Ovary (tissue), 9 donors: Measurements from ENCODE around the gene OR51E2. TPM values are rescaled to one million over a fixed set of nuclear protein-coding genes. Genes with fewer than 3 reads are reported as not detected.

Experiments used
- DNase-seq, 5 donors: peaks; one replicate each; pipeline ENCODE4 v3.0.0-alpha.2; 2019 to 2020
- H3K27ac ChIP-seq, 2 donors: fragments of 200-600 bp; one replicate each; pipeline versions ENCODE4 v1.5.1 to v1.8.0; 2019 to 2022
- H3K27me3 ChIP-seq: fragments of 200-600 bp; one replicate; pipeline ENCODE4 v1.8.0; 2022
- H3K36me3 ChIP-seq: fragments of 200-600 bp; sonication (generic); one replicate; pipeline ENCODE4 v1.5.1; 2019
- H3K4me1 ChIP-seq: one replicate; pipeline ENCODE4 v1.8.1; 2013; ENCODE audit warnings: mild to moderate bottlenecking, moderate library complexity; ENCODE audit not compliant: insufficient read depth
- H3K4me3 ChIP-seq: fragments of 200-600 bp; sonication (generic); one replicate; pipeline ENCODE4 v1.5.1; 2017
- H3K9me3 ChIP-seq, 2 donors: fragments of 200-600 bp in 1 of 2; sonication (generic) in 1 of 2; one replicate each; pipeline versions ENCODE4 v1.5.1 to v1.8.1; 2013 to 2019; ENCODE audit warnings: mild to moderate bottlenecking in 1 of 2, moderate library complexity in 1 of 2
- EP300 ChIP-seq: sonication (generic); formaldehyde crosslinking; IDR thresholded peaks from one replicate; pipeline ENCODE4 v1.6.1; 2017; ENCODE audit warnings: antibody characterized with exemption
- POLR2A ChIP-seq: fragments of 450-650 bp; IDR thresholded peaks from one replicate; pipeline ENCODE4 v1.6.1; 2017; ENCODE audit warnings: antibody characterized with exemption, mild to moderate bottlenecking, moderate library complexity
- WGBS, 3 donors: extraction: QIAGEN DNeasy Blood & Tissue Kit in 1 of 3; methylation state at CpG; one replicate each; pipeline versions ENCODE4 v1.1.5 to v1.1.7; 2013 to 2017; 5-methylcytosine and 5-hydroxymethylcytosine counted together
- intact Hi-C, 4 donors: fragments of 100-400 bp; cut with DNase I; formaldehyde crosslinking; loops; one replicate each; pipeline versions ENCODE4 v1.11.0 to v1.15.1; 2022 to 2023
- polyA plus RNA-seq, 2 donors: library from polyadenylated mRNA; stranded (reverse); fragments of 200-250 nt in 1 of 2; fragments of 350-450 nt in 1 of 2; fragmentation: Illumina TruSeq in 1 of 2; extraction: RNeasy Lipid Tissue Mini Kit (QIAGEN cat#74804) in 1 of 2; gene quantifications; one replicate each; pipeline ENCODE4 v1.2.3, GENCODE V29; 2013 to 2014
- total RNA-seq, 7 donors: library from RNA; depleted of rRNA in 2 of 7; stranded (reverse); fragments of >200 nt in 2 of 7; fragmentation: NEBNext Ultra II Directional in 3 of 7; extraction: Animal tissue kit (Norgen Biotek cat#: 25700) in 3 of 7; gene quantifications; one replicate each; pipeline versions ENCODE4 v1.1.0 to v1.2.4, GENCODE V29; 2016 to 2023
- TF ChIP-seq, protein P1 (sequence below), 3 donors: fragments of 450-650 bp in 2 of 3; fragments of 200-600 bp in 1 of 3; IDR thresholded peaks; one replicate each; pipeline versions ENCODE4 v1.5.1 to v1.8.0; 2016 to 2022; ENCODE audit warnings: antibody characterized with exemption in 3 of 3, mild to moderate bottlenecking in 1 of 3
- donor health status: DM: no; HTN: no; CAD: no; lungs with moderate emphysema.
- donor health status: DM: no; HTN: no; CAD: no.
- donor health status: Bipolar disorder and iron deficiency.
- donor health status: DM: yes; HTN: yes; CAD: no.
- donor health status: DM: no; HTN: no; CAD: no.
- donor health status: DM: yes; HTN: yes; CAD: no.

Gene OR51E2
- total and polyA plus RNA-seq, 9 donors, result 0.11 to 2.0 (median 0.46) TPM; not detected in 3

DNA sequence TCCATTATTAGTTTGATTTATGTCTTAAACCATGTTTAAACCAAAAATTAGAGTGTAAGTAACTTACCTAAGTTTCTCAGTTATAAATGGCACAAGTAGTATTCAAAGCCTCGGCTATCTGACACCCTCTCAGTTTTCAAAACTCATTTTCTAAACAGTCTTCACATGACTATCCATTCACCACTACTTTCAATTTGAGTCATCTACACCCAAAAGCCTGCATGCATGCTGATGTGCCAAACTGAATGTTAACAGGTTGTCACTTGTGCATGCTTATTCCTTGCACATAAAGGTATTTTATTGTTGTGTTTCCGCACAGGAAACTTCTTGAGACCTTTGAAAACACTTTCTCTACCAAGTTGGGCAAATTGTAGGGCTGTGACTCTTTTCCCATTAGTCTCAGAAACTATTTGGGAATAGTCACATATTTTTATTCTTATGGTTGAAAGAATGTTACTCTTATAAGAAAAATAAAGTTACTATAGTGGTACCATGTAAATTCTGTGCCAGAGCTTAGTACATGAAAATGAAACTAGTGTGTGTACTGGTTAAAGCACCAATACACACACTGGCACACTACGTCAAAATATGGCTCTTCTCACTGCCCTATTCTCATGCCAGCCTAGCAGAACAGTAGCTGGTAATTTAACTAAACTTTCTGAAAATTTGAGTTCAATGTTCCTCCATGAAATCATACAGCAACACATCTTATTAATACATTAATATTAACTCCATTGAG, 2.2 kb upstream of the OR51E2 start:
- WGBS, 3 donors, result 93 to 96% (median 93%) methylated on average over 3 of the region's 3 CpGs
- Histone ChIP-seq H3K27ac (no peak overlapping the region), H3K4me3 (no peak overlapping the region), H3K9me3 (no peaks in the 10 kb centered on the region), H3K36me3 (no peaks in the 10 kb centered on the region), H3K4me1 (no peaks in the 10 kb centered on the region), H3K27me3 (no peaks in the 10 kb centered on the region)
- intact Hi-C loops, result no loop called here
- TF ChIP-seq, protein P1, sequence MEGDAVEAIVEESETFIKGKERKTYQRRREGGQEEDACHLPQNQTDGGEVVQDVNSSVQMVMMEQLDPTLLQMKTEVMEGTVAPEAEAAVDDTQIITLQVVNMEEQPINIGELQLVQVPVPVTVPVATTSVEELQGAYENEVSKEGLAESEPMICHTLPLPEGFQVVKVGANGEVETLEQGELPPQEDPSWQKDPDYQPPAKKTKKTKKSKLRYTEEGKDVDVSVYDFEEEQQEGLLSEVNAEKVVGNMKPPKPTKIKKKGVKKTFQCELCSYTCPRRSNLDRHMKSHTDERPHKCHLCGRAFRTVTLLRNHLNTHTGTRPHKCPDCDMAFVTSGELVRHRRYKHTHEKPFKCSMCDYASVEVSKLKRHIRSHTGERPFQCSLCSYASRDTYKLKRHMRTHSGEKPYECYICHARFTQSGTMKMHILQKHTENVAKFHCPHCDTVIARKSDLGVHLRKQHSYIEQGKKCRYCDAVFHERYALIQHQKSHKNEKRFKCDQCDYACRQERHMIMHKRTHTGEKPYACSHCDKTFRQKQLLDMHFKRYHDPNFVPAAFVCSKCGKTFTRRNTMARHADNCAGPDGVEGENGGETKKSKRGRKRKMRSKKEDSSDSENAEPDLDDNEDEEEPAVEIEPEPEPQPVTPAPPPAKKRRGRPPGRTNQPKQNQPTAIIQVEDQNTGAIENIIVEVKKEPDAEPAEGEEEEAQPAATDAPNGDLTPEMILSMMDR (IDR thresholded peaks at IDR 0.05), result no peak
- no peak for TF ChIP-seq POLR2A
- TF ChIP-seq EP300, result no peak
- DNase-seq, result no peak

- 2 to 4% (median 3%) methylated on average over 1 of the region's 1 CpG for WGBS, 3 donors
- Histone ChIP-seq H3K4me1 (no peaks in the 10 kb centered on the region), H3K4me3 (no peak overlapping the region), H3K9me3 (no peaks in the 10 kb centered on the region), H3K36me3 (no peaks in the 10 kb centered on the region), H3K27ac (no peak overlapping the region), H3K27me3 (no peaks in the 10 kb centered on the region)
- intact Hi-C loops, result no loop called here
- DNase-seq, result no peak
- TF ChIP-seq, protein P1 (IDR thresholded peaks at IDR 0.05), result no peak
- no peak for TF ChIP-seq POLR2A
- TF ChIP-seq EP300, result no peak
Measured at GRCh38 chr11:4695442-4695841, 2.2 kb downstream of the OR51E2 start.

- no peak for TF ChIP-seq POLR2A
- no peak for TF ChIP-seq EP300
- TF ChIP-seq, protein P1 (IDR thresholded peaks at IDR 0.05), result no peak
- no peak for DNase-seq
- 86 to 90% (median 89%) methylated on average over 3 of the region's 3 CpGs for WGBS, 3 donors
Measured at GRCh38 chr11:4684631-4685285, 12.9 kb downstream of the OR51E2 start.

DNA sequence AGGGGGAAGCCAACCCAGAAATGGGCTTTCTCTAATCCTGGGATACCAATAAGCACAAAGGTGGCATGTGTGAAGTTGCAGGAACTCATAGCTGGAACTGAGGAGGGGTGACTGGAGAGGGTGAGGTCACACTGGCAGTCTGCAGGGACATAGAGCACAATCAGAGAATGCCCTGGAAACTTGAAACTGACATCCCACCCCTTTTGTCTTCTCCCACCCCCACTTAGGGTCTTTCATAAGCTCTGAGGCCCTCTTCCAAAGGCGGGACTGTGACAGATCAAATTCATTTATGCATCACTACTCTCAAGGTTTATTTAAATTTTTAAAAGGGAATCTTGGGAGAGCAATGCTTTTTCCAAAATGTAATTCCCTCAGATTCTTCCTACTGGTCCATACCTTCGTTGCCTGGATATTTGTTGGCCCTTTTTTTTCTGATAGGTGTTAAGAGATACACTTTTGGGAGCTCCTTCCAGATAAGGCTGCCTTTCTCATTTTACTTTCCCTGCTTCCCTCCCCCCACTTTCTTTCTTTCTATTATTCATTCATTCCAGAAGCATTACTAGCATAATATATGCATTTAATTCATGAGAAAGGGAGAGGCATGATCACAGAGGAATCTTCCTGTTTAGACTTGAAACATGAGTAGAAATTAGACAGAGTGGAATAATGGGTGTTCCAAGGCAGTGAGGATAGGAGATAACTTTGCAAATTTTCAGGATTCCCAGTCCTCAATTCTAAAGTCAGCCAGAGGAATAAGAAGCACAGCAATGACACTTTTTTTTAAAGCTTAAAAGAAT, 14.8 kb downstream of the OR51E2 start:
- WGBS, 3 donors, result 84 to 93% (median 90%) methylated on average over 2 of the region's 2 CpGs
- DNase-seq, result no peak
- Histone ChIP-seq H3K36me3 (no peaks in the 10 kb centered on the region), H3K9me3 (no peaks in the 10 kb centered on the region), H3K4me3 (no peak overlapping the region), H3K27ac (no peak overlapping the region), H3K4me1 (no peaks in the 10 kb centered on the region), H3K27me3 (no peaks in the 10 kb centered on the region)
- intact Hi-C loops, result no loop called here
- no peak for TF ChIP-seq POLR2A
- TF ChIP-seq, protein P1 (IDR thresholded peaks at IDR 0.05), result no peak
- TF ChIP-seq EP300, result no peak

More at GRCh38 chr11:4684631-4685285, 12.9 kb downstream of the OR51E2 start:
- H3K4me3 ChIP-seq, result no peak overlapping the region
- intact Hi-C loops, result no loop called here
- H3K9me3 ChIP-seq, result no peaks in the 10 kb centered on the region
- H3K36me3 ChIP-seq, result no peaks in the 10 kb centered on the region
- H3K4me1 ChIP-seq, result no peaks in the 10 kb centered on the region
- no peak overlapping the region for H3K27ac ChIP-seq
- no peaks in the 10 kb centered on the region for H3K27me3 ChIP-seq
